ENCODE data around the gene RNU6-9.

Gene RNU6-9

DNA sequence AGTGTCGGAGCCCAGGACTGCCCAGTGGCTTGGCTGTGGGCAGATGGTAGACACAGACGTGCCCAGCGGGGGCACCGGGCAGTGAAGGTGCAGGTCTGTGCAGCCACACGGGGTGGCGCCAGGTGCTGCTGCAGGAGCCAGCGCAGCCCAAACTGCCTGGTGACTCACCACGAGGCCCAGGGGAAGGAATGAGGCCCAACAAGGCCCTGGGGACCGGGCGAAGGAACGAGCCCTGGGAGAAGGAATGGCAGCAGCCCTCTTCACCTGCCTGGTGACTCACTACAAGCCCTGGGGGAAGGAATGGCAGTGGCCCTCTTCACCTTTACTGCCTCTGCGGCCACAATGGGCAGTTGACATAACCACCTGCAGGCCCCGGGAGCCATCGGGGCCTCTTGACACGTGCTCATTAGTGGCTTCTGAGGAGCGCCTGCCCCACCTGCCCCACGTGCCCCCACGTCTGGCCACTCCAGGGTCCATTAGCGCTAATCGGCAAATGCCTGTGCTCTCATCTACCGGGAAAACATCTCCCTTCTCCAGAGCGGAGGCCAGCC lies 9.5 kb upstream of the RNU6-9 start:
- no peak for DNase-seq
- no peaks in the 10 kb centered on the region; the same call in 1 of the 2 replicates for H3K36me3 ChIP-seq (replicated peaks; ENCODE audit: insufficient read depth, low read length)
- no peak overlapping the region for H3K27ac ChIP-seq (ENCODE audit: low read length)
- no peak overlapping the region for H3K4me3 ChIP-seq (ENCODE audit: low read length)
- TF ChIP-seq EZH2 (optimal IDR thresholded peaks at IDR 0.05; ENCODE audit: low read depth, low read length) (no peak), EZH2phosphoT487 (IDR thresholded peaks at IDR 0.05; ENCODE audit: low read length) (no peak)
- TF ChIP-seq, protein P1, sequence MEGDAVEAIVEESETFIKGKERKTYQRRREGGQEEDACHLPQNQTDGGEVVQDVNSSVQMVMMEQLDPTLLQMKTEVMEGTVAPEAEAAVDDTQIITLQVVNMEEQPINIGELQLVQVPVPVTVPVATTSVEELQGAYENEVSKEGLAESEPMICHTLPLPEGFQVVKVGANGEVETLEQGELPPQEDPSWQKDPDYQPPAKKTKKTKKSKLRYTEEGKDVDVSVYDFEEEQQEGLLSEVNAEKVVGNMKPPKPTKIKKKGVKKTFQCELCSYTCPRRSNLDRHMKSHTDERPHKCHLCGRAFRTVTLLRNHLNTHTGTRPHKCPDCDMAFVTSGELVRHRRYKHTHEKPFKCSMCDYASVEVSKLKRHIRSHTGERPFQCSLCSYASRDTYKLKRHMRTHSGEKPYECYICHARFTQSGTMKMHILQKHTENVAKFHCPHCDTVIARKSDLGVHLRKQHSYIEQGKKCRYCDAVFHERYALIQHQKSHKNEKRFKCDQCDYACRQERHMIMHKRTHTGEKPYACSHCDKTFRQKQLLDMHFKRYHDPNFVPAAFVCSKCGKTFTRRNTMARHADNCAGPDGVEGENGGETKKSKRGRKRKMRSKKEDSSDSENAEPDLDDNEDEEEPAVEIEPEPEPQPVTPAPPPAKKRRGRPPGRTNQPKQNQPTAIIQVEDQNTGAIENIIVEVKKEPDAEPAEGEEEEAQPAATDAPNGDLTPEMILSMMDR (IDR thresholded peaks at IDR 0.05; ENCODE audit: low read length): no peak
- no peaks in the 10 kb centered on the region for H3F3A ChIP-seq (ENCODE audit: insufficient read depth, low read length)
- H3K9me2 ChIP-seq (replicated peaks; ENCODE audit: insufficient read depth, low read length): no peaks in the 10 kb centered on the region
- no peak overlapping the region for H3K9ac ChIP-seq (ENCODE audit: low read length)
- H3K4me2 ChIP-seq (ENCODE audit: low read depth, low read length): no peak overlapping the region
- H2AFZ ChIP-seq (ENCODE audit: low read length): no peak overlapping the region
- H3K79me2 ChIP-seq (ENCODE audit: low read length): no peaks in the 10 kb centered on the region
- H4K20me1 ChIP-seq (ENCODE audit: insufficient read depth, low read length): no peaks in the 10 kb centered on the region; the same call in 1 of the 2 replicates
- H3K9me3 ChIP-seq (replicated peaks; ENCODE audit: insufficient read depth, low read length): no peaks in the 10 kb centered on the region
- H3K4me1 ChIP-seq (ENCODE audit: low read length): no peaks in the 10 kb centered on the region
- no peaks in the 10 kb centered on the region for H3K27me3 ChIP-seq (replicated peaks; ENCODE audit: insufficient read depth, low read length)

DNA sequence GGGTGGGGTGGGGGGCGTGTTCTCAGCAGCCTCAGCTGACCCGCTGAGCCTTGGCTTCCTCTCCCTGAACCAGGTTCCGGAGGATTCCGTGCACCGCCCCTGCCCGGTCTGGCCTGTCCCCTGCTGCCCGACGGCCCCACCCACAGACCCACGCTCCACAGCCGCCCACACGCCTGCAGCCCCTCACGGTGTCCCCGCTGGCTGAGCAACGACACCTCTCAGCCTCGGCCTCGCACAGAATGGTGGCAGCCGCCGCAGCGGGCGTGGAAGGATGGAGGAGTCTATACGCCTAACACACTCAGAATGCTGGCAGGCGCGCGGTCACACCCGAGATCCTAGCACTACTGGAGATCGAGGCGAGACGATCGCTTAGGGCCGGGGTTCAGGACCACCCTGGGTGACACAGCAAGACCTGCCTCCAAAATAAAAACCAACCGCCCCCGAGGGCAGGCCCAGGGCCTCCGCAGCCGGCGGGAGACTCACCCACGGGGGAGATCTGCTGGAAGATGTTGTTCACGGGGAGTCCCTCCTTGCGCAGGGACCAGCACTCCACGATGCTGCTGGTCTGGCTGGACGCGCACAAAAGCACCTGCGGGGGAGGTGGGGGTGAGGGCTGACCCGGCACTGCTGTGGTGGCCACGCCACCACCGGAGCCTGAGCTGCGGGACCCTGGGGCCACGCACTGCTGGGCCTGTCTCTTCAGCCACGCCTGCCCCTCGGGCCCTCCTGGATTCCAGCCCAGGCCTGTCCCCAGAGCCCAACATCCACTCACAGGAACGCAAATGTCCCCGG lies 8.7 kb upstream of the RNU6-9 start:
- H3K9ac ChIP-seq (ENCODE audit: low read length): no peak overlapping the region
- H3K27ac ChIP-seq (ENCODE audit: low read length): no peak overlapping the region

DNA sequence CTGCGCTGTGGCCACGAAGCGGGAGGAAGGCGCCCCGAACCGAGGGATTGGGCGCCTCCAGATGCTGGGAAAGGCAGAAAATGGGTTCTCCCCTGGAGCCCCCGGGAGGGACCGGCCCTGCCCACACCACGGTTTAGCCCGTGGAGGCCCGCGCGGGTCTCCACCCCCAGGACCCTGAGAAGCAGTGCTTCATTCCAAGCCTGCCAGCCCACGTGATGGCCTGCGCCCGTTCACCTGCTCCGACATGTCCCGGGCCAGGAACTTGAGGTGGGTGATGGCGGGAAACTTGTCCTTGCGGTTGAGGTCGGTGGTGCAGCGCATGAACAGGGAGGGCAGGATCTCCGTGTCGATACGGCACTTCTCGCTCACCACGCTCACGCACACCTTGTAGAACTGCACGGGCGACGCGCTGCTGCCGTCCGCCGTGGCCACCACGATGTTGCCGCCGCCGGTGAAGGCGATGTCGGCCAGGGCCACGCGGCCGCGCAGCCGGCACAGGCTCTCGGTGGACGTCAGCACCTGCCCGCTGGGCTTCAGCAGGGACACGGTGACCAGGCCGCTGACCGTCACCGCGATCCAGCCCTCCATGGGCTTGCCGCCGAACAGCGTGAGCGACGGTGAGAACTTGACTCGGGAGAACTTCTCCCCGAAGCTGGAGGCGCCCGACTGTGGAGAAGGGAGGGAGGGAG lies 7.6 kb upstream of the RNU6-9 start:
- DNase-seq: no peak
- Histone ChIP-seq H3K4me1 (ENCODE audit: low read length) (no peaks in the 10 kb centered on the region), H3F3A (ENCODE audit: insufficient read depth, low read length) (no peaks in the 10 kb centered on the region), H3K27me3 (replicated peaks; ENCODE audit: insufficient read depth, low read length) (no peaks in the 10 kb centered on the region), H3K27ac (ENCODE audit: low read length) (no peak overlapping the region), H2AFZ (ENCODE audit: low read length) (no peak overlapping the region), H4K20me1 (ENCODE audit: insufficient read depth, low read length) (no peaks in the 10 kb centered on the region; the same call in 1 of the 2 replicates), H3K4me3 (ENCODE audit: low read length) (no peak overlapping the region), H3K36me3 (replicated peaks; ENCODE audit: insufficient read depth, low read length) (no peaks in the 10 kb centered on the region; the same call in 1 of the 2 replicates), H3K9ac (ENCODE audit: low read length) (no peak overlapping the region), H3K4me2 (ENCODE audit: low read depth, low read length) (no peak overlapping the region), H3K9me3 (replicated peaks; ENCODE audit: insufficient read depth, low read length) (no peaks in the 10 kb centered on the region), H3K9me2 (replicated peaks; ENCODE audit: insufficient read depth, low read length) (no peaks in the 10 kb centered on the region), H3K79me2 (ENCODE audit: low read length) (peaks cover 13% of the 10 kb centered on the region)
- TF ChIP-seq, protein P1 (IDR thresholded peaks at IDR 0.05; ENCODE audit: low read length): no peak
- TF ChIP-seq EZH2phosphoT487 (IDR thresholded peaks at IDR 0.05; ENCODE audit: low read length) (no peak), EZH2 (optimal IDR thresholded peaks at IDR 0.05; ENCODE audit: low read depth, low read length) (no peak)

More for the DNA sequence above, 8.7 kb upstream of the RNU6-9 start:
- Histone ChIP-seq H3K4me2 (ENCODE audit: low read depth, low read length) (no peak overlapping the region), H3K4me1 (ENCODE audit: low read length) (no peaks in the 10 kb centered on the region), H4K20me1 (ENCODE audit: insufficient read depth, low read length) (no peaks in the 10 kb centered on the region; the same call in 1 of the 2 replicates), H3K9me2 (replicated peaks; ENCODE audit: insufficient read depth, low read length) (no peaks in the 10 kb centered on the region), H2AFZ (ENCODE audit: low read length) (no peak overlapping the region), H3F3A (ENCODE audit: insufficient read depth, low read length) (no peaks in the 10 kb centered on the region), H3K4me3 (ENCODE audit: low read length) (no peak overlapping the region), H3K79me2 (ENCODE audit: low read length) (peaks cover 2% of the 10 kb centered on the region; the same call in 1 of the 2 replicates), H3K27me3 (replicated peaks; ENCODE audit: insufficient read depth, low read length) (no peaks in the 10 kb centered on the region), H3K9me3 (replicated peaks; ENCODE audit: insufficient read depth, low read length) (no peaks in the 10 kb centered on the region), H3K36me3 (replicated peaks; ENCODE audit: insufficient read depth, low read length) (no peaks in the 10 kb centered on the region; the same call in 1 of the 2 replicates)
- TF ChIP-seq EZH2phosphoT487 (IDR thresholded peaks at IDR 0.05; ENCODE audit: low read length) (no peak), EZH2 (optimal IDR thresholded peaks at IDR 0.05; ENCODE audit: low read depth, low read length) (no peak)
- TF ChIP-seq, protein P1 (IDR thresholded peaks at IDR 0.05; ENCODE audit: low read length): no peak
- DNase-seq: no peak
